GM10248 (cell line): ENCODE results near the gene MSANTD1.

ENCODE experiments used
- CTCF ChIA-PET: fragments of 300-600 bp; sonication (Branson Sonifier 250); formaldehyde crosslinking; extraction: SDS; loops from one replicate; lab custom pipeline; 2021; ENCODE audit warnings: antibody characterized with exemption; lab: Yijun Ruan, JAX
- POLR2A ChIA-PET: fragments of 350-650 bp; sonication (Branson Sonifier 250); formaldehyde crosslinking; extraction: SDS; loops from one replicate; lab custom pipeline; 2020; ENCODE audit warnings: antibody characterized with exemption; lab: Yijun Ruan, JAX
- DNase-seq: peaks from one replicate; pipeline ENCODE4 v3.0.0; 2012; ENCODE audit errors: extremely low spot score
- CTCF ChIP-seq: IDR thresholded peaks from 2 replicates; pipeline ENCODE4 v1.5.1; 2012; ENCODE audit warnings: mild to moderate bottlenecking, low read depth; ENCODE audit errors: extremely low read depth, missing control alignments, control extremely low read depth

The MSANTD1 gene

GRCh38 chr4:3220476-3221183 lies 28.3 kb upstream of the MSANTD1 start:
- no peak for TF ChIP-seq CTCF
- no peak for DNase-seq
- ChIA-PET CTCF (interaction anchor here (1.1 to 1.6 kb wide), 2 partner anchors 9 to 26 kb away, joined by 3 read pairs; no protein-coding TSS in a partner anchor), POLR2A (no interaction called here)

GRCh38 chr4:3221184-3221494 lies 27.8 kb upstream of the MSANTD1 start:
- TF ChIP-seq CTCF: no peak
- POLR2A ChIA-PET: no interaction called here
- CTCF ChIA-PET: no interaction called here
- DNase-seq: no peak

- no peak for DNase-seq
- TF ChIP-seq CTCF: no peak
- POLR2A ChIA-PET: no interaction called here
Measured at GRCh38 chr4:3221996-3222395, 27.0 kb upstream of the MSANTD1 start.

GRCh38 chr4:3223346-3223745 lies 25.6 kb upstream of the MSANTD1 start:
- DNase-seq: no peak
- ChIA-PET POLR2A (no interaction called here), CTCF (no interaction called here)
- TF ChIP-seq CTCF: no peak

More at GRCh38 chr4:3221996-3222395, 27.0 kb upstream of the MSANTD1 start:
- CTCF ChIA-PET: no interaction called here

- CTCF ChIA-PET: interaction anchor here (1.0 to 2.1 kb wide), 3 partner anchors 9 to 20 kb away, joined by 3 to 5 read pairs (median 5); no protein-coding TSS in a partner anchor
- POLR2A ChIA-PET: no interaction called here
- DNase-seq: no peak
- no peak for TF ChIP-seq CTCF
Measured at GRCh38 chr4:3223956-3224748, 24.8 kb upstream of the MSANTD1 start.

- TF ChIP-seq CTCF: no peak
- ChIA-PET POLR2A (no interaction called here), CTCF (interaction anchor here (1.0 to 2.3 kb wide), 5 partner anchors 8 to 19 kb away, joined by 3 to 8 read pairs (median 5); no protein-coding TSS in a partner anchor)
- DNase-seq: no peak
Measured at GRCh38 chr4:3225071-3225850, 23.7 kb upstream of the MSANTD1 start.
